Measurements from ENCODE around the gene BCL2L15. TPM values are rescaled to one million over a fixed set of nuclear protein-coding genes. Genes with fewer than 3 reads are reported as not detected.
A peak's percentile ranks its signal among the peaks of the same experiment; 100 is the strongest.

The BCL2L15 gene
- total RNA-seq, 1 donor from 2014 or later = 1.8 TPM

DNA sequence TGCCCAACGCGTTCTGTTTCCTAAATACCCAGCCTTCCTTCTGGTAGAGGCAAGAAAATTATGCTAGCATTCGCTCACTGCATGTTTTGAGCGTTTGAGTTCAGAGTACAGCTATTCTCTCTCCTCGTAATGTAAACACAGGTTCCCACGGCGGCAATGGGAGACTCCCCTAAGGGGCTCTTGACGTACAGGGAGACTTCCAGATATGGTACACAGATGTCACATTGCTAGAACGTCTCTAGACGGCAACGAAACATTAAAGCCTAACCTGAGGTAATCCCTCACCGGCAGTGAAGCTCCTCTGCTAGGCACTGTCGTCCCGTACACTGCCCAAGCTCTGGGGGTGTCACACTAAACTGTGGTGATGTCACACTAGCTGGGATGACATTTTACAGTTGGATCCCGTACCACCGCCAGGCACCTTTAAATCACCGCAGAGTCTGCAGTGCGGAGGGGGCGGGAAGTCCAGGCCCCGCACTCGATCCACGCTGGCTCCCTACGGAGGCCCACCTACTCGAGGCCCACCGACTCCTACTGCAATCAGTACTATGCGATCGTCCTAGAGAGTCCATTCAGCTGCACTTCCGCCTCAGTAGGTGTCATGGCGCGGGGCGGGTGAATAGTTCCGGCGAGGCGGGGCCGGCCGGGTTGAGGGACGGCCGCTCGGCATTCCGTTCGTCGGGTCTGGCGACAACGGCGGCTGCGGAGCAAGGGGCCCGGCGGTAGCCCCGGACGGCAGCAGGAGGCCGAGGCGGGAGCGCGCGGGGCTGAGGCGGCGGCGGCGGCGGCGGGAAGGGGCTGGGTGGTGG is 41.8 kb upstream of the BCL2L15 start, which contains the start of gene HIPK1:
Gene HIPK1 (plus strand): TSS at position 384 of the 809 bp plus-strand sequence.
- H3K27me3 Mint-ChIP-seq (ENCODE audit: unreplicated experiment) = peaks cover 13% of the 10 kb centered on the region
- H3K36me3 Mint-ChIP-seq (ENCODE audit: unreplicated experiment) = no peaks in the 10 kb centered on the region
- peak; percentile 98 for DNase-seq
- peak within 1 kb of the TSS; percentile 94 for H3K27ac Mint-ChIP-seq (ENCODE audit: unreplicated experiment)
- H3K4me3 Mint-ChIP-seq (ENCODE audit: unreplicated experiment) = peak within 1 kb of the TSS; percentile 92
- H3K4me1 Mint-ChIP-seq (ENCODE audit: low read depth, unreplicated experiment) = peaks cover 19% of the 10 kb centered on the region
- peaks cover 6% of the 10 kb centered on the region for H3K9me3 Mint-ChIP-seq (ENCODE audit: unreplicated experiment)
- TF ChIP-seq, protein P1, sequence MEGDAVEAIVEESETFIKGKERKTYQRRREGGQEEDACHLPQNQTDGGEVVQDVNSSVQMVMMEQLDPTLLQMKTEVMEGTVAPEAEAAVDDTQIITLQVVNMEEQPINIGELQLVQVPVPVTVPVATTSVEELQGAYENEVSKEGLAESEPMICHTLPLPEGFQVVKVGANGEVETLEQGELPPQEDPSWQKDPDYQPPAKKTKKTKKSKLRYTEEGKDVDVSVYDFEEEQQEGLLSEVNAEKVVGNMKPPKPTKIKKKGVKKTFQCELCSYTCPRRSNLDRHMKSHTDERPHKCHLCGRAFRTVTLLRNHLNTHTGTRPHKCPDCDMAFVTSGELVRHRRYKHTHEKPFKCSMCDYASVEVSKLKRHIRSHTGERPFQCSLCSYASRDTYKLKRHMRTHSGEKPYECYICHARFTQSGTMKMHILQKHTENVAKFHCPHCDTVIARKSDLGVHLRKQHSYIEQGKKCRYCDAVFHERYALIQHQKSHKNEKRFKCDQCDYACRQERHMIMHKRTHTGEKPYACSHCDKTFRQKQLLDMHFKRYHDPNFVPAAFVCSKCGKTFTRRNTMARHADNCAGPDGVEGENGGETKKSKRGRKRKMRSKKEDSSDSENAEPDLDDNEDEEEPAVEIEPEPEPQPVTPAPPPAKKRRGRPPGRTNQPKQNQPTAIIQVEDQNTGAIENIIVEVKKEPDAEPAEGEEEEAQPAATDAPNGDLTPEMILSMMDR (IDR thresholded peaks at IDR 0.05; ENCODE audit: partially characterized antibody, unreplicated experiment) = no peak

DNA sequence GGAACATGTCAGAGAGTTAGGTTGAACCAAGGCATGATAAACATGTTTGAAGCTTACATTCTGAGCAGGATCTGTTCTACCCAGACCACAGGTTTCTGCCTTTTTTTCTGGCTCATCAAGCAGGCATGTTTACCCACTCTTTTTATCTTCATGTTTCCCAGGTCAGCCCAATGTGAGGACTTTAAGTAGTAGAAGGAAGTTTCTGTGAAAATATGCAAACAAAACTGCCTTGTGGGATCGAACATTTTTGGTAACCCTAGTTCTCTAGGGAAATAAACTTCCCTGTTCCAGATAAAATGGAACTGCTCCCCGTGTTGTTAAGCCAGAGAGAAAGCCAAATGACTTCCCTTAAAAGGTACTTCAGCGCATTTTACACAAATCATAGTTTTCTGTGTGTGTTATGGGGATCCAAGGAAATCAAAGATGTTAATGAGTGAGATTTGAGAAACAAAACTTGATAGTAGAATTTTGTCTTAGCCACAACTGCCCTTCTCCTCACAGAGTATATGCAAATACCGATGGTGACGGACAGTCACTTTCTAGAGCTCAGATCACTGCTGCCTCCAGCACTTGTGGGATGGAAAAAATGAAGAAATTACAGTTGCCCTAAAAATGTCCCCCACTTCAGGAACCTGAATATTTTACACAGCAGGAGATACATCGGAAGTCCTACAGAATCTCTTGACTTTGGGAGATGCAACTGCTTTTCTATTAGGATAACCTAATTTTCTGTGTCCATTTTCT is 41.0 kb upstream of the BCL2L15 start:
- Mint-ChIP-seq H3K9me3 (ENCODE audit: unreplicated experiment) (peaks cover 6% of the 10 kb centered on the region), H3K4me1 (ENCODE audit: low read depth, unreplicated experiment) (peaks cover 16% of the 10 kb centered on the region), H3K36me3 (ENCODE audit: unreplicated experiment) (no peaks in the 10 kb centered on the region), H3K4me3 (ENCODE audit: unreplicated experiment) (peak overlapping the region; percentile 92), H3K27me3 (ENCODE audit: unreplicated experiment) (peaks cover 14% of the 10 kb centered on the region), H3K27ac (ENCODE audit: unreplicated experiment) (peak overlapping the region; percentile 94)
- TF ChIP-seq, protein P1 (IDR thresholded peaks at IDR 0.05; ENCODE audit: partially characterized antibody, unreplicated experiment) = no peak
- DNase-seq = no peak

DNA sequence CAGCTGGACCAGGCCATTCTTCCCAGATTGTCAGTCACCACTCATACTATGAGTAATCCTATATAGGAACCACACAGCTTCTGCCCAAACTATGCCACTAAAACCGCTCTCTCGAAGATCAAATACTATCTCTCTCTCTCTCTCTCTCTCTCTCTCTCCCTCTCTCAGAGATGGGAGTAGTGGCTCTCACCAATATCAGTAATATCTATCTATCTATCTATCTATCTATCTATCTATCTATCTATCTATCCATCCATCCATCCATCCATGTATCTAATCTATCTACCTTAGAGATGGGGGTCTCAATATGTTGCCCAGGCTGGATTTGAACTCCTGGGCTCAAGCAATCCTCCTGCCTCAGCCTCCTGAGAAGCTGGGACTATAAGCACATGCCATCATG is 37.1 kb upstream of the BCL2L15 start:
- Mint-ChIP-seq H3K27me3 (ENCODE audit: unreplicated experiment) (peaks cover 12% of the 10 kb centered on the region), H3K36me3 (ENCODE audit: unreplicated experiment) (no peaks in the 10 kb centered on the region), H3K27ac (ENCODE audit: unreplicated experiment) (no peak overlapping the region), H3K9me3 (ENCODE audit: unreplicated experiment) (no peaks in the 10 kb centered on the region), H3K4me3 (ENCODE audit: unreplicated experiment) (no peak overlapping the region), H3K4me1 (ENCODE audit: low read depth, unreplicated experiment) (peaks cover 2% of the 10 kb centered on the region)
- TF ChIP-seq, protein P1 (IDR thresholded peaks at IDR 0.05; ENCODE audit: partially characterized antibody, unreplicated experiment) = no peak
- DNase-seq = no peak

DNA sequence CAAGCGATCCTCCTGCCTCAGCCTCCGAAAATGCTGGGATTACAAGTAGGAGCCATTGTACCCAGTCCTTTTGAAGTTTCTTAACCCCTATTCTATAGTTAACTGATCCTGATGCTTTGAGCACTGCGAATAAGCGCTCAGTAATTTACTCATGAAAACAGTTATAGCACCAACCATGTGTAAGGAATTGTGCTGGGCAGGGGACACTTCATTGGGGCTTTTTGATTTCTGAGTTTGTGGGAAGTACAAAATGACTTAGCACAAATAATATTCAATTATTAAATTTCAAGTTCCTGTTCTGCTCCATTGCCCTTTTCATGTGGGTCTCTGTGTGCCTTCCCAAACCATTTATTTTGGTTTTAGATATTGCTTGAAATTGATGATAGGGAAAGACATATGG is 35.6 kb upstream of the BCL2L15 start:
- no peak overlapping the region for H3K4me3 Mint-ChIP-seq (ENCODE audit: unreplicated experiment)
- no peaks in the 10 kb centered on the region for H3K4me1 Mint-ChIP-seq (ENCODE audit: low read depth, unreplicated experiment)
- TF ChIP-seq, protein P1 (IDR thresholded peaks at IDR 0.05; ENCODE audit: partially characterized antibody, unreplicated experiment) = no peak
- H3K36me3 Mint-ChIP-seq (ENCODE audit: unreplicated experiment) = no peaks in the 10 kb centered on the region
- no peak for DNase-seq
- peaks cover 13% of the 10 kb centered on the region for H3K27me3 Mint-ChIP-seq (ENCODE audit: unreplicated experiment)
- no peaks in the 10 kb centered on the region for H3K9me3 Mint-ChIP-seq (ENCODE audit: unreplicated experiment)
- no peak overlapping the region for H3K27ac Mint-ChIP-seq (ENCODE audit: unreplicated experiment)
